Measurements from ENCODE around the gene MED1.

GRCh38 chr17:39380144-39380543, 70.9 kb downstream of the MED1 start:
- TF ChIP-seq SREBF2 (CRISPR knock-in tag; IDR thresholded peaks at IDR 0.05) (no peak), NFATC3 (IDR thresholded peaks at IDR 0.05) (no peak), TEAD4 (IDR thresholded peaks at IDR 0.05; ENCODE audit: low read length) (no peak), TEAD4 (CRISPR knock-in tag; IDR thresholded peaks at IDR 0.05; ENCODE audit: borderline replicate concordance) (no peak), CBX3 (IDR thresholded peaks at IDR 0.05; ENCODE audit: borderline replicate concordance in 1 of 2, low read length in 2 of 2) (no peak)

All from K562 (cell line).